ENCODE measurements around the gene FRK.
"Not testable (repeated sequence)": the region's sequence is repeated elsewhere in the genome, so short reads cannot be mapped to it uniquely, and the experiment has no call there.

FRK gene

DNA sequence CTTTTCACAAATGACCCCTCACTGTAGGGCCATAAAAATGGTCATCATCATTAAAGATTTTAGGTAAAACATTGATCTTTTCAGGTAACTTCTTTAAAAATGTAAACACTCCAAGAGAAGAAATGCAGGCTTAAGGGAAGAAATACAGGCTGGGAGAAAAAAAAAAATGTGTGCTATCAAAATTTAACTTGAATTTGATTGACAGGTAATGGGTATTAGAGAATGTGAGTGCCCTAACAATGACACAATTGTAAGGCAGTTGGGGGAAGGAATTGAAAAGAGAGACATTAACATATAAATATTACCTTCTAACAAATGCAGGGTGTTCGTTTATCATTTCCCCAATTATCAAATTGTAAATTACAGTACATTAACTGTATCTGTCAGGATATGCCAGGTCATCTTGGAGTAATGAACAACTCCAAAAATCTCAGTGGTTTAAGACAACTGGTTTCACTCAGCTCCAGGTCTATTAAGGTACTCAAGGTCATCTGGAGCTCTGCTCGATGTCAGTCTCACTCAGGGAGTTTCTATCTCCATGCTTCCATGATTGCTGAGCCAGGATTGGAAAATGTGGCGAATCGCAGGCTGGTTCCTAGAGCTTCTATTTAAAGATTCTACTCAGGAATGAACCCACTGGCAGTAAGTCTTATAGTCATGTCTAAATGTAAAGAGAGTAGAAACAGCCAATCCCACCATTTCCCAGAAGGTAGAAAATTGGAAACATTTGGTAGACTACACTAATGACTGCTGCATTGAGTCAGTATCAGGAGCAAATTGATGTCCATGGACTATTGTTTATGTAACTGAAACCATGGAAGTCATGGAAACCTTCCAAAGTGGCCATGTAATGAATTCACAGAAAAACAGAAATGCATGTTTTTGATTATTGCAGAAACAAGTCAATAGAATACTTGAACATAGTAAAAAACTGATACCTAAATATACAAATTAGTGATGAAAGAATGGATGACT lies 55.6 kb downstream of the FRK start:
- no peak for DNase-seq

- no peak for DNase-seq
Measured at GRCh38 chr6:116003668-116004067, 57.0 kb downstream of the FRK start.

DNA sequence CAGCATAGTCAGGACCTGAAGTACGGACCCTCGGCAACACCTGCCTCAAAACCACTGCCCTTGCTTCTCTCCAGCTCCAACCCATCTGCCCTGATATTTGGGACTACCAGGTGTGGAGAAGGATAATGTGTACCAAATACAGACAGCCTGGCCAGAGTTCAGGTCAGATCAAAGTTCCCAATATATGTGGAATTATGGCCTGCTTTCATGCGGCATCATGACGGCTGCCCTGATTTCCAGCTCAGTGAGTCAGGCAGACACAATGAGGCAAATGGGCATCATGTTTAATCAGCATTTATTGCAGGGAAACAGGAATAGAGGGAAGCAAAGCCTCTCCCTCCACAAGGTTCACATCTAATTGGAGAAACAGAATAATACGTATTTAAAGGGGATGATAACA lies 57.9 kb downstream of the FRK start:
- no peak for DNase-seq

GRCh38 chr6:115999235-115999634 lies 61.5 kb downstream of the FRK start:
- DNase-seq: no peak

DNA sequence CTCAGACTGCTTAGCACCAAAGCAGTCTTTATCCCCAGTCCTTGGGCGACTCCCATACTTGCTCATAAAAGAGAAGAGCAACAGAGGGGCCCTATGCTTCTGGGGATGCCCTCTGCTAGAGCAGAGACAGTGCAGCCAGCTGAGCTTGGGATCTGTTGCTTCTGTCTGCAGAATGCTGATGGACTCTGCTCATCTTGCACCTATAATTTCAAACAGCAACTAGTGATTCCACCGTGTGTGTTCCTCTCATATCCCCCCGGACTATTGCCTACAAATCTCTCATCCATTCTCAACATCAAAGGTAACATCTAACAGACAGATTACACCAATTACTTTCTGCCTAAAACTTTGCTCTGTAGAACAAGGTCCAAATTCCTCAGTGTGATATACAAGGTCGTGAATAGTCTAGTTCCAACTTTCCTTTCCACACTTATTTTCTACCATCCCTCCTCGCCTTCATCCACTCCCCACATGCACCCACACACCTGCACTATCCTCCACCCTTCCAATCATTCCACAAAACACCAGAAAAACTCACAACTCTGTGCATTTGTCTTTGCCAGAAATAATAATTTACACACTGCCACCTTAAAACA lies 62.6 kb downstream of the FRK start:
- no peak for DNase-seq

GRCh38 chr6:115986026-115986425 lies 74.7 kb downstream of the FRK start:
- DNase-seq: no peak

DNA sequence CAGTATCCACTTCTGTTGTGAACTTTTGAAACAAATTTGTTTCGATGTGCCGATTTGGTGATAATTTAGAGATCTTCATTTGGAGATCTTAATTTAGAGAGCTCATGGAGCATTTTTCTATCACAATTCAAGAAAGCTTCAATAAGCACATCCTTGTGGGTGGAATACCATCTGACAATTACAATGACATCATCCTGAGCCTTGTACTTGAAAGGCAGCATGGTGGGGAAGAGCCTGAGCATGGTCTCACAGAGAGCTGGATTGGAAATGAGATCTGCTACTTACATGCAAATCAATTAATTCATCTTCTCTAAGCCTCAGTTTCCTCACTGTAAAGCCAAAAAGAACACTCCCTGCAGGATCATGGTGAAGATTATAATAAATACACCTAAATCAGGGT lies 75.9 kb downstream of the FRK start:
- DNase-seq: no peak

- no peak for DNase-seq
Measured at GRCh38 chr6:115983998-115984397, 76.7 kb downstream of the FRK start.

- DNase-seq: no peak
Measured at GRCh38 chr6:115982453-115982852, 78.2 kb downstream of the FRK start.

DNA sequence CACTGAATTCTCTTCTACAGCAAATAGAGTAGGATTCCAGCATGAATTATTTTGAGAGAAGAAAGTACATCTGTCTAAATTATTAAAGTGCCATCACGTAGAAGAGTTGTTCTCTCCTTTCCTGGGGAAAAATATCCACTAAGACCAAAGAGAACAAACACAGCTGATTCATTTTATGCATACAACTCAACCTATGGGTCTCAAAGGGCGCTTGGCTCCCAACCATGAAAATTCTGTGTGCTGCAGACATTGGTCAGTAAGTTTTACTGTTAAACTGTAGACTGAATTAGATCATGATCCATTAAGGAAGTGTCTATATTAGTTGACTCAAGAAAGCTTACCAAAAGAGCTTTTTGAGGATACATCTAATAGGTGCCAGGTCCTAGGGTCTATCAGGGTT lies 83.5 kb downstream of the FRK start:
- no peak for DNase-seq

GRCh38 chr6:115976321-115976870 lies 84.3 kb downstream of the FRK start:
- no peak for DNase-seq

GRCh38 chr6:115972679-115973078 lies 88.0 kb downstream of the FRK start:
- no peak for DNase-seq

DNA sequence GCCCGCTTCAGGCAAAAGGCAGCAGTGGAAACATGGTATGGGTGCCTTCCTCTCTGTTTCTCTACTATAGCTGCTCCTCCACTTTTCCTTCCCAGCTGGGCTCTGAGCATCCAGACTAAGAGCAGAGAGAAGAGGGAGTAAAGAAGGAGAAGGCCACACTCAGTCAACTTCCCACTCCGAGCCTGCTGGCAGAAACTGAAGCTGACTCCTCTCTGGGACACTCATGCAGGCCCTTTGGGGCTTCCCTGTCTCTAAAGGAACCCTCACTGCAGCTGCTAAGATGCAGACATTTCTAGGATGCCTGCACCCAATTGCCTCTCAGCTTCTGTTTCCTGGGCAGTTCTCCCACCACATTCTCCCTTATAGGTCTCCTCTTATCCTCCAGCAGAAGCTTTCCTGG lies 88.9 kb downstream of the FRK start:
- DNase-seq: no peak

DNA sequence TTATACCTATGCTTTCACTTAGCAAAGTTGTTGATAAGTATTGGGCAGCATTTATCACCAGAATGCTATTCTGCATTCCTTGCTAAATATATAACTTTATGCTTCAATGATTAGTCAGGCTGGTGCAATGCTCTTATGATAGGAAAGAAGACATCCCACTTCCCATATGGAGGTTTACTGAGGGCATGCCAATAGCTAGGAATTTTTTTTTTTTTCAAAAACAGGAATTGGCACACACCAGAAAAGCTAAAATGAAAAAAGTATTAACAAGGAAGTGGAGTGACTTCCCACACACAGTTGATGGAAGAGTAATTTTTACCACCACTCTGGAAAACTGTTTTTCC lies 90.8 kb downstream of the FRK start:
- no peak for DNase-seq

GRCh38 chr6:115969207-115969929 lies 91.3 kb downstream of the FRK start:
- DNase-seq: no peak

DNA sequence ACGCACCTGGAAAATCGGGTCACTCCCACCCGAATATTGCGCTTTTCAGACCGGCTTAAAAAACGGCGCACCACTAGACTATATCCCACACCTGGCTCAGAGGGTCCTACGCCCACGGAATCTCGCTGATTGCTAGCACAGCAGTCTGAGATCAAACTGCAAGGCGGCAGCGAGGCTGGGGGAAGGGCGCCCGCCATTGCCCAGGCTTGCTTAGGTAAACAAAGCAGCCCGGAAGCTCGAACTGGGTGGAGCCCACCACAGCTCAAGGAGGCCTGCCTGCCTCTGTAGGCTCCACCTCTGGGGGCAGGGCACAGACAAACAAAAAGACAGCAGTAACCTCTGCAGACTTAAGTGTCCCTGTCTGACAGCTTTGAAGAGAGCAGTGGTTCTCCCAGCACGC lies 100.4 kb downstream of the FRK start:
- DNase-seq: not testable (repeated sequence)

DNA sequence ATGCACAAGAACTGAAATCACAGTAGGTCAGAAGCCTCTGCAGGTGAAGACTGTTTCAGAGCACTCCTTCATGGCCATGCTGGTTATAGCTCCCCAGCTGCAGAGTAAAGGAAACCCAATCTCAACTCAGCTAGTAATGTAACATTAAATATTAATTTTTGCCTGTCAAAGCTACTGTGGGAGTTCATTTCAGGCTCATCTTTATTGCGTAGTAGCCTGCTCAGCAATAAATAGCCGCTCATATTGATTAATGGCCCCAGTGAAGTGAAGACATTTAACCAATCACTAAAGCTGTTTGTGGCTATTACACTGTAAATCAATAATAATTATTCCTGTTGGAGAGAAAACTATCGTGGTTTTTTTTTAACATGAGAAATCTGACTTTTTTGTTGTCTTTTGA lies 101.7 kb downstream of the FRK start:
- no peak for DNase-seq

- DNase-seq: no peak
Measured at GRCh38 chr6:115954740-115955139, 106.0 kb downstream of the FRK start.

- DNase-seq: no peak
Measured at GRCh38 chr6:115948751-115949150, 111.9 kb downstream of the FRK start.

DNA sequence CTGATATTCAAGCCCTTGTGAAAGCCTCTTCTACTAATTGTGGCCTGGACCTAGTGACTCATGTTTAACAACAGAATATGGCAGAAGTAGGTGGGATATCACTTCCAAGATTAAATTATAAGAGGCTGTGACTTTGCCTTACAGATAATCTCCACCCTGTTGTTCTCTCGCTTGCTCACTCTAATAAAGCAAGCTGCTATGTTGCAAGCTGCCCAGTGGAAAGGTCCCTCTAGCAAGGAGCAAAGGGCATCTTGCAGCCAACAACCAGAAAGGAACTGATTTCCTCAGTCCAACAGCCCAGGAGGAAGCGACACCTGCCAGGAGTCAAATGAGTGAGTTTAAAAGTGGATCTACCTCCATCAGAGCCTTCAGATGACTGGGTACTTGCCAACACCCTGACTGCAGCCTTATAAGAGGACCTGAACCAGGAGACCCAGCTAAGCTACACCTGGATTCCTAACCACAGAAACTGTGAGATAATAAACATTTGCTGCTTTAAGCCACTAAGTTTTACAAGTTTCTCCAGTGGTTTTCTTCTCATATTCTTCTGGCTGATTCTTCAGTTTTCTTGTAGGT lies 112.6 kb downstream of the FRK start:
- no peak for DNase-seq

DNA sequence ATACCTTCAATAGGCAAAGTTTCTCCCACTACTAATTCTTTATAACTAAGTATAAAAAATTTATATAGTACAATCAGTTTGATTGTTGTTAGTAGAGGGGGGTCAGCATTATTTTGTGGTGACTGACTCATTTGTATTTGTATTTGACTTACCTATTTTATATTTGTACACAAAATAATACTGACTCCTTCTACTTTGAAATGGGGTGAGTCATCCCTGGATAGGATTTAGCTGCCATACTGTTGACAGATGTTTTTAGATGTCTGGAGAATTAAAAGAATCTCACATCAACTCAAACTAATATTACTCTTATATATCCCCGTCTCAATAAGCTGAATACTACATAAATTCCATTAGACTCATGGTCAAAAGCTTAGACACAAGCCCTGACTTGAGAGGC lies 114.9 kb downstream of the FRK start:
- no peak for DNase-seq

DNA sequence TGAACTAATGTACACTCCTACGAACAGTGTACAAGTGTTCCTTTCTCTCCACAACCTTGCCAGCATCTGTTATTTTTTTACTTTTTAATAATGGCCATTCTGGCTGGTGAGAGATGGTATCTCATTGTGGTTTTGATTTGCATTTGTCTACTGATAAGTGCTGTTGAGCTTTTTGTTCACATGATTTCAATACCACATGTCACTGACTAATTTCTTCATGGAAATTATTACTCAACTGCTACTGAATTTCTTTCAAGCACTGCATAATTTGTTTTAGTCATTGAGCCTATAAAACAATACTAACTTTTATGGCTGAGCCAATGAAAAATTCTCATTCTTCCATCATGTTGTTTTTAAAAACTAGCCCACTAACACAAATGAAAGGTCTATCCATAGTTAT lies 115.4 kb downstream of the FRK start:
- DNase-seq: no peak

- DNase-seq: not testable (repeated sequence)
Measured at GRCh38 chr6:115944829-115945228, 115.9 kb downstream of the FRK start.

All from stimulated activated CD4-positive, alpha-beta T cell treated with anti-CD3 and anti-CD28 coated beads, Interleukin-2, amount 100 ng/mL, for 48 hours (primary cell).